MM.1S (cell line): Measurements from ENCODE around the gene LRIT2.
"Not testable (repeated sequence)": the region's sequence is repeated elsewhere in the genome, so short reads cannot be mapped to it uniquely, and the experiment has no call there.

ENCODE experiments used
- DNase-seq: peaks from one replicate; pipeline ENCODE4 v3.0.0-alpha.2; 2015
- H2AFZ ChIP-seq: fragments of 300-600 bp; sonication (generic); 2 replicates; pipeline ENCODE4 v1.6.0; 2016; ENCODE audit warnings: antibody characterized with exemption, low read length
- H3F3A ChIP-seq: fragments of 300-600 bp; sonication (generic); 2 replicates; pipeline ENCODE4 v1.6.1; 2016; ENCODE audit warnings: mild to moderate bottlenecking, antibody characterized with exemption, low read length, moderate library complexity, mixed read lengths; ENCODE audit not compliant: insufficient read depth
- H3K27ac ChIP-seq: fragments of 300-600 bp; sonication (generic); 2 replicates; pipeline ENCODE4 v1.5.1; 2016; ENCODE audit warnings: mild to moderate bottlenecking, low read length
- H3K27me3 ChIP-seq: fragments of 300-600 bp; sonication (generic); replicated peaks from 2 replicates; pipeline ENCODE4 v1.6.0; 2016; ENCODE audit warnings: low read length; ENCODE audit not compliant: insufficient read depth
- H3K36me3 ChIP-seq: fragments of 300-600 bp; sonication (generic); replicated peaks from 2 replicates; pipeline ENCODE4 v1.6.1; 2016; ENCODE audit warnings: mild to moderate bottlenecking, low read length, mixed read lengths; ENCODE audit not compliant: insufficient read depth
- H3K4me1 ChIP-seq: fragments of 300-600 bp; sonication (generic); 2 replicates; pipeline ENCODE4 v1.6.1; 2016; ENCODE audit warnings: low read length, mixed read lengths
- H3K4me2 ChIP-seq: fragments of 300-600 bp; sonication (generic); 2 replicates; pipeline ENCODE4 v1.6.0; 2016; ENCODE audit warnings: low read depth, low read length
- H3K4me3 ChIP-seq: fragments of 300-600 bp; sonication (generic); 2 replicates; pipeline ENCODE4 v1.5.1; 2016; ENCODE audit warnings: low read length, mixed read lengths
- H3K79me2 ChIP-seq: fragments of 300-600 bp; sonication (generic); 2 replicates; pipeline ENCODE4 v1.6.1; 2016; ENCODE audit warnings: mixed run types, low read length, mixed read lengths
- H3K9ac ChIP-seq: fragments of 300-600 bp; sonication (generic); 2 replicates; pipeline ENCODE4 v1.6.1; 2016; ENCODE audit warnings: low read length, mixed read lengths
- H3K9me2 ChIP-seq: fragments of 300-600 bp; sonication (generic); replicated peaks from 2 replicates; pipeline ENCODE4 v1.6.1; 2016; ENCODE audit warnings: mild to moderate bottlenecking, low read length, mixed read lengths; ENCODE audit not compliant: insufficient read depth
- H3K9me3 ChIP-seq: fragments of 300-600 bp; sonication (generic); replicated peaks from 2 replicates; pipeline ENCODE4 v1.6.1; 2016; ENCODE audit warnings: mild to moderate bottlenecking, low read length, mixed read lengths; ENCODE audit not compliant: insufficient read depth
- H4K20me1 ChIP-seq: fragments of 300-600 bp; sonication (generic); 2 replicates; pipeline ENCODE4 v1.6.1; 2016; ENCODE audit warnings: mild to moderate bottlenecking, low read length, moderate library complexity, mixed read lengths; ENCODE audit not compliant: insufficient read depth
- CTCF ChIP-seq: fragments of 300-600 bp; sonication (generic); IDR thresholded peaks from 2 replicates; pipeline ENCODE4 v1.5.1; 2016; ENCODE audit warnings: antibody characterized with exemption, low read length, mixed read lengths
- EZH2 ChIP-seq: fragments of 300-600 bp; sonication (generic); optimal IDR thresholded peaks from 2 replicates; pipeline ENCODE3; 2017; ENCODE audit warnings: low read depth, mild to moderate bottlenecking, antibody characterized with exemption, low read length, mixed read lengths
- EZH2phosphoT487 ChIP-seq: fragments of 300-600 bp; sonication (generic); IDR thresholded peaks from 2 replicates; pipeline ENCODE4 v1.6.1; 2018; ENCODE audit warnings: antibody characterized with exemption, low read length

Gene LRIT2

GRCh38 chr10:84172467-84173356, 52.6 kb downstream of the LRIT2 start:
- Histone ChIP-seq H3F3A (no peaks in the 10 kb centered on the region), H3K36me3 (no peaks in the 10 kb centered on the region), H3K4me1 (peaks cover 19% of the 10 kb centered on the region; the same call in 1 of the 2 replicates), H2AFZ (peak overlapping the region; percentile 53; the same call in 1 of the 2 replicates), H3K9me2 (no peaks in the 10 kb centered on the region), H3K4me3 (no peak overlapping the region), H4K20me1 (no peaks in the 10 kb centered on the region), H3K9me3 (no peaks in the 10 kb centered on the region), H3K27me3 (no peaks in the 10 kb centered on the region), H3K9ac (no peak overlapping the region), H3K79me2 (no peaks in the 10 kb centered on the region), H3K4me2 (no peak overlapping the region), H3K27ac (peak overlapping the region; percentile 29; the same call in 1 of the 2 replicates)
- no peak for DNase-seq
- TF ChIP-seq EZH2phosphoT487 (no peak), EZH2 (no peak), CTCF (no peak)

GRCh38 chr10:84171700-84172466, 53.5 kb downstream of the LRIT2 start:
- peak overlapping the region; percentile 29; the same call in 1 of the 2 replicates for H3K27ac ChIP-seq
- not testable (repeated sequence) for H3K4me2 ChIP-seq

GRCh38 chr10:84171237-84171636, 54.1 kb downstream of the LRIT2 start:
- H3K9ac ChIP-seq, H3K9me3 ChIP-seq, H3K27me3 ChIP-seq, H3F3A ChIP-seq, H3K79me2 ChIP-seq, DNase-seq, H3K36me3 ChIP-seq, H3K4me2 ChIP-seq, H3K9me2 ChIP-seq, H3K4me3 ChIP-seq, H4K20me1 ChIP-seq: not testable (repeated sequence)
- peaks cover 22% of the 10 kb centered on the region; the same call in 1 of the 2 replicates for H3K4me1 ChIP-seq
- 0 out of 2 replicates have a peak overlapping the region, but pooled peaks have one; percentile 53 for H2AFZ ChIP-seq
- H3K27ac ChIP-seq, result peak overlapping the region; percentile 29; the same call in 1 of the 2 replicates

More at GRCh38 chr10:84171700-84172466, 53.5 kb downstream of the LRIT2 start:
- not testable (repeated sequence) for H3F3A ChIP-seq, DNase-seq, H3K9ac ChIP-seq, H3K36me3 ChIP-seq, H3K79me2 ChIP-seq, H3K9me2 ChIP-seq, H4K20me1 ChIP-seq, H3K27me3 ChIP-seq, H3K9me3 ChIP-seq, H3K4me3 ChIP-seq
- H3K4me1 ChIP-seq, result peaks cover 20% of the 10 kb centered on the region; the same call in 1 of the 2 replicates
- peak overlapping the region; percentile 53; the same call in 1 of the 2 replicates for H2AFZ ChIP-seq
